Testis (tissue), 2 donors: ENCODE results near the gene ZNF486.

ENCODE experiments used
- CTCF ChIP-seq, 3 experiments: fragments of 450-650 bp in 2 of 3; fragments of 200-600 bp in 1 of 3; sonication (generic) in 1 of 3; IDR thresholded peaks; one replicate each; pipeline ENCODE4 v1.5.1; 2016 to 2019; ENCODE audit warnings: antibody characterized with exemption in 3 of 3, mild to moderate bottlenecking in 2 of 3, moderate library complexity in 1 of 3
- POLR2A ChIP-seq: fragments of 450-650 bp; IDR thresholded peaks from one replicate; pipeline ENCODE4 v1.6.1; 2017; ENCODE audit warnings: antibody characterized with exemption, mild to moderate bottlenecking, moderate library complexity

- no peak for TF ChIP-seq CTCF (IDR thresholded peaks at IDR 0.05)
- TF ChIP-seq POLR2A: no peak
These were observed 77.3 kb downstream of the ZNF486 start for GRCh38 chr19:20244356-20244755.
